Left lobe of liver (tissue), 2 donors: ENCODE results near the gene TRAM2. TPM values are rescaled to one million over a fixed set of nuclear protein-coding genes. Genes with fewer than 3 reads are reported as not detected.

Source experiments
- ATAC-seq: fragments of 200-7000 bp; cut with Tn5 transposase; one replicate; pipeline ENCODE4 v1.9.1; 2020; ENCODE audit warnings: mild to moderate bottlenecking, moderate library complexity
- DNase-seq: peaks from one replicate; pipeline ENCODE4 v3.0.0-alpha.2; 2020; ENCODE audit warnings: low spot score
- total RNA-seq: library from RNA; stranded (reverse); gene quantifications from one replicate; pipeline ENCODE4 v1.2.1, GENCODE V29; 2021
- donor health status: DM: no; HTN: no; CAD: no; lungs with moderate emphysema.
- donor health status: DM: no; HTN: yes; CAD: no.

Gene TRAM2
- total RNA-seq, 1 donor from 2014 or later: 17.3 TPM

DNA sequence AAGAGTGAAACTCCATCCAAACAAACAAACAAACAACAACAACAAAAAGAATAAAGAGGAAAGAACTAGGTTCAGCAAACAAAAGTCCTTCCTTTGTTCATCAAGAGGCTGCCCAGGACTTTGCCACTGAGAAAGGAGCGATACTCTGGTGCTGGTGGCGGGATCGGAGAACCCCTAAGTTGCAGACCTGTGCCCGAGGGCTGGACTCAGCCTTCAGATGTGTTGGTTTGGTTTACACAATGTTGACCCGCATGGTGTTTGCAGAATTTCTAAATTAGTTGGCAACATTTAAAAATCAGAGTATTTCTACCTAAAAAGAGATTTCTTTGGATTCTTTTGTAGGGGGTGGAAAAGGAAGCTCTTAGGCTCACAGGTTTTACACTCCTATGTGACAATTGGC, 42.5 kb downstream of the TRAM2 start:
- DNase-seq (no peak), ATAC-seq (peak; percentile 65)

DNA sequence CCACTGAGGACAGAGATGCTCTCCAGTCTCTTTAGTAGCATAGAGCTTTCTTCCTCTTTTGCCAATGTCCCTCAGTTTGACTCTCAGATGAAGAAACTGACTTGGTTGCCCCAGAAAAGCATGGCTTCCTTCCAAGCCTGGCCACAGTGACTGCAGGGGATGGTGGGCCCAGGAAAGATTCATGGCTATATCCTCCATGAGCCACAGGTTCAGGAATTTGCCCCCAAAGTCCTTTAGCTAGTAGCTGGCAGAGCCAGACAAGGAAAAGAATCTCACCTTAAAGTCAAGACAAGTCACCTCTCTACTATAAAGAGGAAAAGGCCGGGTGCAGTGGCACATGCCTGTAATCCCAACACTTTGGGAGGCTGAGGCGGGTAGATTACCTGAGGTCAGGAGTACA, 43.4 kb downstream of the TRAM2 start:
- ATAC-seq (no peak), DNase-seq (no peak)

DNA sequence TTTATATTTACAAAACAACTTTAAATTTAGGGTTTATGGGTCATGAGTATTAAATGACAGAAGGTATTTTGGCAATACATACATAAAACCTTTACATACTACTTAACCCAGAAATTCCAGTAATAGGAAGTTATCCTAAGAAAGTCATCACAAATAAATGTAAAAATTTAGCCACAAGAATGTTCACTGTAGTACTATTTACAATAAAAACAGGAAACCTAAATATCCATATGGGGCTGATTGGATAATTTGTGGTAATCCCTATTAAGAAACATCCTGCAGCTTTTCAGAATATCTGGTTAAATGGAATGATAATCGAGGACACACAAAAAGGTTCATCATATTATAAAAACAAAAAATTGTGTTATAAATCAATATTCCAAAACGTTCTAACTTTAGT, 44.4 kb downstream of the TRAM2 start:
- no peak for DNase-seq
- no peak for ATAC-seq

DNA sequence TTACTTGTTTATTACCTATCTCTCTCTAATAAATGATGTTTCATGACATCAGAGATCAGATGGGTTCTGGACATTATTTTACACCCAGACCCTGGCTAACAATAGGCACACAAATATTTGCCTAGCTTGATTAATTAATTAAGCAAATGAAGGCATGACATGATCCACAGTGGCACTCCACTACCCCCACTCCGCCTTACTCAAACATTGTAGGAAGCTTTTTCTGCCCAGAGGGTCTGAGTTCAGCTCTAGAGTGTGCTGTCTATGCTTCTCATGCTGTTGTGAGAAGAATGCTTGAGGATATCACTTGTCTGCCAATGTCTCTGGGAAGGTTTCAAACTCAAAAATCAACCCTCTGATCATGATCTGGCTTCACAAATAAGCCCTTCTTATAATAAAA, 45.0 kb downstream of the TRAM2 start:
- no peak for DNase-seq
- ATAC-seq: no peak

DNA sequence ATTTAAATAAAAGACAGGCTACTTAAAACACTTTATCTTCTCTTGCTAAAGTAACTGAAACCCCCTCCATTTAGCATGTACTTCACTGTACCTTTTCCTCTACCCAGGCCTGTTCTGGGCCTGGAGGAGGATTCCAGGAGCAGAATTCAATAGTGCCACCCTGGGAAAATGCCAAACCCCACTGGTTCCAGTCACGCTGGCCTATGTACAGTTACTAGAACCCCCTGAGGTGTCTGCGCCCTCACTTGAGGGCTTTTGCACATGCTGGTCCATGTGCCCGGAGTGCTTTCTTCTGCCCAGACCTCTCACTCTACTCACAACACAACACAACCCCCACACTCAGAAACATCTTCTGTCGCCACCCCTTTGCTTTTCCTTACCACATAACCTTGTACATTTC, 45.5 kb downstream of the TRAM2 start:
- no peak for DNase-seq
- no peak for ATAC-seq

DNA sequence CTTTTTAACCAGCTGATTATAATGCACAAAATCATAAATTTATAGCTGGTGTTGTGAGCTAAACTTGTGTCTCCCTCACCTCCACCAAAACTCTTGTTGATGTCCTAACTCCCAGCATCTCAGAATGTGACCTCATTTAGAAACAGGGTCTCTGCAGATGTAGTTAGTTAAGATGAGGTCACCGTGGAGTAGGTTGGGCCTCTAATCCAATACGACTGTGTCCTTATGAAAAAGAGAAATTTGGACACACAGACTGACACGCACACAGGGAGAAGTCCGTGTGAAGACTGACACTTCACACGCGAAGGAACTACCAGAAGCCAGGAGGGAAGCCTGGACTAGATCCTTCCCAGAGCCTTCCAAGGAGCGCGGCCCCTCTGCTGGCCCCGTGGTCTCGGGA, 46.5 kb downstream of the TRAM2 start:
- DNase-seq (no peak), ATAC-seq (no peak)

DNA sequence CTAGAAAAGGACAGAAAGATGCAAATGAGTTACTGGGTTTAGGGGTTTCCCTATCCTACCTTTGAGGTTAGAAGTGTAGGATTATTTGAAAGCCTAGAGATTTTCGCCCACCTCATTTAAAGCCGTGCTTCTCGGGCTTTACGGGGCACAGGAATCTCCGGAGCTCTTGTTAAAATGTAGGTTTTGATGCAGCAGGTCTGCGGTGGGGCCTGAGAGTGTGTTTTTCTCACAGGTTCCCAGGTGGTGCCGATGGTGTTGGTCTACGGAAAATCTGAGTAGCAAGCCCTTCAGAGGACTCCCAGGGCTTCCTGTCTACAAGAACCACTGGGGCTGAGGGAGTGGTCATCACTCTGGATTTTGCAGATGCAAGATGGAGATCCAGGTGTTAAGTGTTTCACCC, 47.5 kb downstream of the TRAM2 start:
- no peak for DNase-seq
- no peak for ATAC-seq

DNA sequence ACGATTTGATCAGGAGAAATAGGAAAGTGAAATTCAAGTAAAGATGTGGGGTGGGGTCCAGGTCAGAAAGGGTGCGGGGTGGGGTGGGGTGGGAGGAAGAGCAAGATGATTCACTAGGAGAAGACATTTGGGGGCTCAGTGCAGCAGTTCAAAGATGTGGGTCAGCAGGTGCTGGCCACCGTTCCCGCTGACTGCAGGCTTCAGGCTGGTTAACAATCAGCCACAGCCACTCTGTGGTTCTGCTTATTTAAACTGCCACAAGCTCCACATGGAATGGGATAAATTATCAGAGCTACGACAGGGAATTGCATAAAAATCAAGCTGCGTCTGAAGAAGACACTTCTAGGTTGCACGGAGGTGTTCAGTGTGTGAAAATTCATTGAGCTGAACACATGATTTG, 49.4 kb downstream of the TRAM2 start:
- ATAC-seq (no peak), DNase-seq (no peak)

DNA sequence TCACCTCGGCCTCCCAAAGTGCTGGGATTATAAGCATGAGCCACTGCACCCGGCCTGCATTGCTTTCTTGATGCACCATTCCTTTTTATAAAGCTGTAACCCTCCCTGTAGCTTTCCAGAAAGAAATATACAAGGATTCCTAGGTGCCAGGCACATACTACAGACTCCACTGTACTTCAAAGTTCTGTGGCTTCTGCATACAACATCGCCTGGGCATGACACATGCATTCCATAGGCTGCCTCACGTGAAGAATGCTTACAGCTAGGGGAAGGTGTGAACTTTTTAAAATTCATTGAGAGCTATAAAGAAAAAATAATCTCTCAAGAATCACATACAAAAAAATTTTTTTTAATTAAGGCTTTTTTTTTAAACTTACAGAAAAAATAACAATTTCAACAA, 50.2 kb downstream of the TRAM2 start:
- DNase-seq (no peak), ATAC-seq (no peak)

DNA sequence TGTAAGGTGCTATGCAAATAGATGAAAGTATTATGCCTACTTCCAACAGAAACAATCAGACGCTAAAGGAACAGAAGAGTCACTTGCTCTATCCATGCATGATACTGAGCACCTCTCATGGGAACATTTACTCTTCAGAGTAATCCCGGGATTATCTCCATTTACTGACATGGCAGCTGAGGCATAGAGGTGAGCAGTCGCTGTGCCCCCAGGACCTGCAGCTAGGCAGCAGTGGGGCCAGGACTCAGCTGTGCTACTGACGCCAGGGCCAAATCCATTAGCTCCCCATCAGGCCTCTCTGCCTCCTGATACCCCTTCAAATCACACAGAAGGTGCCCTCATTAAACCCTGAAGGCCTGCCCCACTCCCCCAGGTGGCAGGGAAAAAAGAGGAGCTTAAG, 51.9 kb downstream of the TRAM2 start:
- no peak for DNase-seq
- no peak for ATAC-seq

DNA sequence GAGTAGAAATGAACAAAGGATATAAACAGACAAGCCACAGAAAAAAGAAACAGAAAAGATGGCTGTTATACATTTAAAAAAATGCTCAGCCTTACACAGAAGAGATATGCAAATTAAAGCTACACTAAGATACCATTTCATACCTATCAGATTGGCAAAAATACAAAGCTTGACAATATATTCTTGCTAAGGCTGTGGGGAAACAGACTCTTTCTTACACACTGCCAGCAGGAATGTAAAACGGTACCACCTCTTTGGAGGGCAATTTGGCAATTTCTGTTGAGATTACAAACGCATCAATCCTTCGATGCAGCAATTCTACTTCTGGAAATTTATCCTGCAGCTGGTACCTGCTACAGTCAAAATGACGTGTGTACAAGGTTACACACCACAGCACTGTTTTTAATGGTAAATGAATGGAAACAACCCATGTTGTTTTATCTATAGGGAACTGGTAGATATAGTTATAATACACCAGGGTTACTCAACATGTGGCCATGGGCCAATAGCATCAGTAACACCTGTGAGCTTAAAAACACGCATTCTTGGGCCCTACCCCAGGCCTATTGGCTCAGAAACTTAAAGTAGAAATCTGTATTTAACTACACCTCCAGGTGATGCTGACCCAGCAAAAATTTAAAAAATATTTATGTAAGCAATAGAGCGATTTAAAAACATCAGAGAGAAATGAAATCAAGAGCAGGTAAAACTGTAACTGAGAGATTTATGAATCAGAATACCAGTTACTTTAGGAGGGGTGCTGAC, 53.3 kb downstream of the TRAM2 start:
- DNase-seq: no peak
- no peak for ATAC-seq

DNA sequence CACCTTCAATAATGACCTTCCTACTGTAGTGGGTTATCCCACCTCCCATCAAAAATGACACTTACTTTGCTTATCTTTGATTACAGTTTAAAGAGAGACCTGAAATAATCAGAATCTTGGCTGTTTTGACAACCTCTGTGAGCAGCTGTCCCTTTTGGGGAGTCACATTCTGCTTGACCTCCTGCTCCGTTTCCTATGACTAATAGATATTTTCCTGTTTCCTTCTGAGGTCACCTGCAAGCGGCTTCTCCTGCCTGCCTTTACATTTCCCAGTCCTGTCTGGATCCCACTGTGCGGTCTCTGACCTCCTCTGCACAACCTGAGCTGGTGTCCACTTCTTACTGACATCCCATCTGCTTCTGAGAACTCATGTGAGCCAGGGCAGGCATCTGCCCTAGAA, 54.2 kb downstream of the TRAM2 start:
- ATAC-seq (no peak), DNase-seq (no peak)

DNA sequence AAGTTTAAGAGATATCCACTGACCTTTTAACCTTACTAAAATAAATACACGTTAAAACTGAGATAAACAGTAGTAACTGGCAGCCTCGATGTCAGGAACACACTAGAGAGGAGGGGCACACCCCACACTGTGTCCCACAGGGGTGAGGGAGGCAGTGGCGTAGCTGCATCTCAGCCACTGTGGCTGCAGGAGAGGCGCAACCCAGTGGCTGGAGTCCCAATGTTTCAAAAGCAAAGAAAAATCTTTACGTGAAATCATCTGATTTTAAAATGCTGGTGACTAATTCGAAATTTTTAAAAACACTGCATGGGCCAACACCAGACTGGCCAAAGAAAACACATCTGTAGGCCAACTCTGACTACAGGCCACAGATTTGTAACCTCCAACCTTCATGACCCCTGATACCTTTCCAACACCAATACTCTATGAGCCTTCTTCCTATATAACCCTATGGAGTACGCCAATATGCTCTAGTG, 54.7 kb downstream of the TRAM2 start:
- DNase-seq (peak; percentile 81), ATAC-seq (peak; percentile 75)

DNA sequence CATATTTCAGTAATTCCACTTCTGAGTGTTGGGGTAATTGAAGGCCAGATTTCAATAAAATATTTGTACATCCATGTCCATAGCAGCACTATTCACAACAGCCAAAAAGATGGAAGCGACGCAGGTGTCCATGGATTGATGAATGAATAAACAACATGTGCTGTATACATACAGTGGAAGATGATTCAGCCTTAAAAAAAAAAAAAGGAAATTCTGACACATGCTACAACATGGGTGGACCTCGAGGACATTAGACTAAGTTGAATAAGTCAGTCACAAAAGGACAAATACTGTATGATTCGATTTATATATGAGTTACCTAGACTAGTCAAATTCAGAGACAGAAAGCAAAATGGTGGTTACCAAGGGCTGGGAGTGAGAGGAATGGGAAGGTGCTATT, 57.2 kb downstream of the TRAM2 start:
- ATAC-seq (no peak), DNase-seq (no peak)

DNA sequence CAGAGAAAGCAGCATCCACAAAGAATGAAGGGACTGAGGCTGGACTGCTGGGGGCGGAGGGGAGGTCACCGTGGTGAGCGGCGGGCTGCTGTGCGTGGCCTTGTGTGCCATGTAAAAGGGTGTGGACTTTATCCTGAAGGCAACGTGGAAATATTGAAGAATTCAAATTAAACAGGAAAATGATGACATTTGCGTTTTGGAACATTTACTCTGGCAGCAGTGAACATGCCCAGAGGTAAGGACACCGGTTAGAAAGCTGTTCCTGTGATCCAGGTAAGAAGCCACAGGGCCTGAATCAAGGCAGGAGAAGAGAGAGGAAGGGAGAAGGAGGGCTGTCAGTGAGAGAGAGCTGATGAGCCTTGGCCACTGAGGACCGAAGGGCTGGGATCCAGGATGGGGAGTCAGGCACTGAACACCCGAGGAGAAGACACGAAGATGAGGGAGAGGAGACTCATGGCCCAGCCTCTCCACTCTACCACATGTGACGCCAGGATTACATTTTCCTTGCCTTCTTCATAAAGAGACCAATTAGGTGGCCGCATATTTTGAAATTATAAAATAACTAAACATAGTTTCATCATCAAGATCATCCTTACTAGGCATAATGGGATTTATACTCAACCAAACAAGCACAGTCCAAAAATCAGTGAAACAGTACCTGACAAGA, 58.4 kb downstream of the TRAM2 start:
- DNase-seq (peak; percentile 79), ATAC-seq (peak; percentile 70)

DNA sequence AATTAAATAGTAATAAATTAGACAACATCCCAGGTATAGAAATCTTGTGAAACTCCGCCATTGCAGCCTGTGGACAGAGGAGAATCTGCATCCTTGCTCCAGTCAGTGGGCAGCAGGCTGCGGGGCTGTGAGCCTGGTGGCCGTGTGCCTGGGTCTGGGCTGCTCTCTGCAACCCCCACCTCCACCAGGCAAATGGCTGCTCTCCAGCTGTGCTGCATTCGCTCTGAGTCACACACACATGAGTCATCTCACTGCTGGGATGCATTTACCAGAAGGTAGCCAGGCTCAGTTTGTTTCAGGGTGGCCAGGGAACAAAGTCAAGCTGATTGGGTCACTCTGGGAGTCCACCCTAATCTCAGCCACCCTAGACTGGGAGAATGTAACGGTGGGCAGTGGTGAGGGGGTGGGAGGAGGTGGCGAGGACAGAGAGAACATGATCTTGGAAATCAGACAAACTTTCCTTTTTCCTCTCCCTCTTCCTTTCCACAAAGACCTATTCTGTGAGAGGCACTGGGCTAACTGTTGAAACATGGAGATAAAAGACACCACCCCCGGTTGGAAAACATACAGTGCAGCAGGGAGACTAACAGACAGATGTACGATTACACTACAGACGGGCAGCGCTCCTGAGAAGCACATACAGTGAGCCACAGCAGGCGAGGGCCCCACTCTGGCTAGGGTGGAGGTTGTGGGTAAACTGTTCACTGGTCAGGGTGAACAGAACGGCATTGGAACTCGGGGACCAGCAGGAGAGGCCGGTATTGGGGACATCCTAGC, 59.2 kb downstream of the TRAM2 start:
- DNase-seq (peak; percentile 90), ATAC-seq (peak; percentile 67)

DNA sequence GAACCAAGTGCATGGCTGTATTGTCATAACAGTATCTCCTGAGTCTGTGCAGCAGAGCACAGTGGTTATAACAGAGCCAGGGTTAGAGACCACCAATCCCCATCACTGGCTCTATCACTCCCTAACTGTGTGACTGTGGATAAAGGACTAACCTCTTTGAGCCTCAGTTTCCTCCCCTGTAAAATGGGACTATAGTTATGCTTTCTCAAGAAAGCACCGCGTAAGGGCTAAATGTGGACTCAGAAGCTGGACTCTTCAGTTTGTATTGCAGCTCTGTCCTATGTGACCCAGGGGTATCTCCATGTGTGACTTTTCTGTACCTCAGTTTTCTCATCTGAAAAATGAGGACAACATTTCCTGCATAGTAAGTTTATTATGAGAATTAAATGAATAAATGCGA, 59.9 kb downstream of the TRAM2 start:
- DNase-seq (no peak), ATAC-seq (no peak)

DNA sequence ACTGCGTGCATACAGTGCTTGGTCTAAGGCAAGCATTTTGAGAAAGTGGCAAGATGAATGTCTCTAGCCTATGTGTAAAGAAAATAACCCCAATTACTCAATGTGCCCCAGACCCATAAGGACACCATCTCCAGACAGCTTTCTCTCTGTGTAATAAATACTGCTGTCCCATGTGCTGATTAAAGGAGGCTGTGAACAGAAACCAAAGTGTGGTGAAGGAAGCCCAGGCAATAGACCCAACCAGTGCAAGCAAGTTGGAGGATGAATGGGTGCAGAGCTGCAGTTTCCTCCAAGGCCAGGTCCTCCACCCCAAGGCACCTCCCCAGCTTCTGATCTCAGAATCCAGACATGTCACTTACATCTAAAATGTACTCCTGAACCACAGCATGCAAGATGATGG, 60.6 kb downstream of the TRAM2 start:
- DNase-seq (no peak), ATAC-seq (no peak)

DNA sequence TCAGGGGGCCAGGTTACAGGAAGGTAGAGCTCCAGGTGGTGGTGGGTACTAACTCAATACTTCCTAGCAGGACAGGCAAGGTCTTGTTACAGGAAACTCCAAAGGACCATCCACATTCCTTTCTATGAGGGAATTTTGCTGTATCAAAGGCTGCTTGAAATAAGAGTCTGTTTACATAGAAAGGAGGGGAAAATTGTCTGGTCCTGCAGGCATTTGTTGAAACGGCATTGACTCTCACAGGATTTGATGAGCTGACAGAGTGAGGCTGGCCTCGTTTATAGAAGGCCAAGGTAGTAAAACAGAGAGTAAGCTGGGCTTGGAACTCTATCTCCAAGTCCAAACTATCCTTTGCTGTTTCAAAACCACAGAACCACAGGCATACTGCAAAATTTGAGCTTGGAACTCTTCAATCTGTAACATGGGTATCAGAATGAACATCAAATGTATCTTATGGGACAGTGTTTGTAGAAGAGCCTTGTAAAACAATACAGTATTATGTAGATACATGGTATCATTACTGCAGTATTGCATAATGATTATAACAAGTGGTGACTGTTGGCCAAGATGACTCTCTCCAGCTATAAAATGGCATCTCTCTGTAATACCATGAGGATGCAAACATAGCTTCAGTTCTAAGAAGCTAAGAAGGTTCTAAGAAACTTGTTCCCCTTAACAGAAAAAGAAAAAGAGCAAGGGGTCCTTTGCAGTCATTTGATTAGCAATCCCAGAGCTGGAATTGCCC, 61.5 kb downstream of the TRAM2 start:
- ATAC-seq (no peak), DNase-seq (no peak)

DNA sequence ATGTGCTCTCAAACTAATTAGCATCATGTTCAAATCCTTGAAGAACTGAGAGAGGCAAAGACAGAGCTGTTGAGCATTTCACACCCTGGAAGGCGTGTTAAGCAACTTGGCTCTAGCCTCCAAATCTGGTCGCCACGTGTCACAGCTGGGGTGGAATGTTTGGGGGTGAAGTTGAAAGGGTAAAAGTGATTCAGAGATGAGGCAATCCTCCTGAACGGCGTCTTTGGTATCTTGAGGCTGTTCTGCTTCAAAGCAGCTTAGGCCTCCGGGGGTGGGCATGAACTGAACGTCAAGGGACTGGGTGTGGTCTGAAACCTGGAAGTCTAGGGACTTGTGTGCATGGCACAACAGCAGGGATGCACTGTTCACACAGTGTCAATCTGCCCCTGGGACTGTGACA, 62.3 kb downstream of the TRAM2 start:
- DNase-seq (no peak), ATAC-seq (no peak)

DNA sequence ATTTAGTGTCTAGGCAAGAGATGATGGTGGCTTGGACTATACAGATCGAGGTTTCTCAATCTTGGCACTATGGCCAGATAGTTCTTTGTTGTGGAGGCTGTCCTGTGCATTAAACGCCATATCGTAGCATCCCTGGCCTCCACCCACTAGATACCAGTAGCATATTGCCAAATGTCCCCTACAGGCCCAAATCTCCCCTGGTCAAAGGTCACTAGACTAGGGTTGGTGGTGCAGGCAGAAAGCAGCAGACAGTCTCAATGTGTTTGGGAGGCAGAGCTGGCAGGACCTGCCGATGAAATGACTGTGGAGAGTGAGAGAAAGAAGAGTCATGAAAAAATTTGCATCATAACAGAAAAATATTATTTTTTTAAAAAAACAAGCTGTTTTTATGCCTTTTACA, 63.0 kb downstream of the TRAM2 start:
- no peak for DNase-seq
- no peak for ATAC-seq
